WTC11 (cell line): ENCODE data around the gene PTGER3. TPM values are rescaled to one million over a fixed set of nuclear protein-coding genes. Genes with fewer than 3 reads are reported as not detected.
A peak's percentile ranks its signal among the peaks of the same experiment; 100 is the strongest.

ENCODE experiments used
- ATAC-seq: fragments of 200-7000 bp; cut with Tn5 transposase; 2 replicates; pipeline ENCODE4 v1.10.0; 2021; ENCODE audit warnings: mild to moderate bottlenecking, moderate library complexity
- CTCF ChIA-PET: fragments of 300-600 bp; sonication (Branson Sonifier 250); formaldehyde crosslinking; loops from one replicate; lab custom pipeline; 2021; ENCODE audit warnings: antibody characterized with exemption; lab: Charles Lee
- POLR2A ChIA-PET: fragments of 350-600 bp; sonication (Branson Sonifier 250); formaldehyde crosslinking; loops from one replicate; lab custom pipeline; 2021; ENCODE audit warnings: antibody characterized with exemption; lab: Charles Lee
- DNase-seq: peaks from one replicate; pipeline ENCODE4 v3.0.0; 2021; ENCODE audit warnings: low spot score
- H3K27ac Mint-ChIP-seq: 2 replicates; pipeline ENCODE4 v1.8.0; 2021; ENCODE audit warnings: mixed read lengths
- H3K27me3 Mint-ChIP-seq: 2 replicates; pipeline ENCODE4 v1.8.0; 2021; ENCODE audit warnings: low read depth, mild to moderate bottlenecking, moderate library complexity, mixed read lengths
- H3K36me3 Mint-ChIP-seq: 2 replicates; pipeline ENCODE4 v1.8.0; 2021; ENCODE audit warnings: mixed read lengths
- H3K4me1 Mint-ChIP-seq: 2 replicates; pipeline ENCODE4 v1.8.0; 2022; ENCODE audit warnings: mixed read lengths
- H3K4me3 Mint-ChIP-seq: 2 replicates; pipeline ENCODE4 v1.8.0; 2021; ENCODE audit warnings: mild to moderate bottlenecking, moderate library complexity, mixed read lengths
- H3K9me3 Mint-ChIP-seq: 2 replicates; pipeline ENCODE4 v1.8.0; 2021; ENCODE audit warnings: mixed read lengths
- CREM ChIP-seq: sonication (generic); formaldehyde crosslinking; IDR thresholded peaks from 2 replicates; pipeline ENCODE4 v1.8.1; 2022; ENCODE audit warnings: mild to moderate bottlenecking, missing genetic modification reagents, moderate library complexity
- FOXK1 ChIP-seq: sonication (generic); formaldehyde crosslinking; IDR thresholded peaks from 2 replicates; pipeline ENCODE4 v1.8.0; 2022; ENCODE audit warnings: mild to moderate bottlenecking, moderate library complexity, missing genetic modification reagents
- IRF2 ChIP-seq: sonication (generic); formaldehyde crosslinking; IDR thresholded peaks from 2 replicates; pipeline ENCODE4 v1.8.0; 2022; ENCODE audit warnings: low read depth, missing genetic modification reagents, borderline replicate concordance
- JUN ChIP-seq: sonication (generic); formaldehyde crosslinking; IDR thresholded peaks from 2 replicates; pipeline ENCODE4 v1.8.0; 2023; ENCODE audit warnings: mild to moderate bottlenecking, missing genetic modification reagents
- MXD4 ChIP-seq: fragments of 250-450 bp; sonication (Bioruptor Pico); IDR thresholded peaks from 2 replicates; pipeline ENCODE4 v1.8.0; 2021; ENCODE audit warnings: mild to moderate bottlenecking, moderate library complexity, borderline replicate concordance
- MYBL2 ChIP-seq: sonication (generic); formaldehyde crosslinking; IDR thresholded peaks from 2 replicates; pipeline ENCODE4 v1.8.1; 2023; ENCODE audit warnings: mild to moderate bottlenecking, moderate library complexity, missing genetic modification reagents
- SOX15 ChIP-seq: fragments of 250-450 bp; sonication (Bioruptor Pico); IDR thresholded peaks from 2 replicates; pipeline ENCODE4 v1.9.0; 2021; ENCODE audit warnings: mild to moderate bottlenecking
- ZBTB21 ChIP-seq: sonication (generic); formaldehyde crosslinking; IDR thresholded peaks from 2 replicates; pipeline ENCODE4 v1.8.1; 2023; ENCODE audit warnings: mild to moderate bottlenecking, missing genetic modification reagents, borderline replicate concordance
- ZNF263 ChIP-seq: sonication (generic); formaldehyde crosslinking; IDR thresholded peaks from 2 replicates; pipeline ENCODE4 v1.8.1; 2022; ENCODE audit warnings: low read depth, mild to moderate bottlenecking, moderate library complexity, missing genetic modification reagents
- ZNF396 ChIP-seq: fragments of 250-450 bp; sonication (Bioruptor Pico); IDR thresholded peaks from 2 replicates; pipeline ENCODE4 v1.8.0; 2021; ENCODE audit warnings: mild to moderate bottlenecking, moderate library complexity, borderline replicate concordance
- ZNF416 ChIP-seq: fragments of 250-450 bp; sonication (Bioruptor Pico); IDR thresholded peaks from 2 replicates; pipeline ENCODE4 v1.9.0; 2021; ENCODE audit warnings: mild to moderate bottlenecking, inconsistent platforms
- total RNA-seq: library from RNA; stranded (reverse); gene quantifications from 3 replicates; pipeline ENCODE4 v1.2.3, GENCODE V29; 2021
- TF ChIP-seq, protein P1 (sequence below): sonication (generic); formaldehyde crosslinking; IDR thresholded peaks from 2 replicates; pipeline ENCODE4 v1.8.0; 2022; ENCODE audit warnings: mild to moderate bottlenecking, missing genetic modification reagents
- TF ChIP-seq, protein P2 (sequence below): sonication (generic); formaldehyde crosslinking; IDR thresholded peaks from 2 replicates; pipeline ENCODE4 v1.8.1; 2023; ENCODE audit warnings: mild to moderate bottlenecking, missing genetic modification reagents, moderate library complexity
- TF ChIP-seq, protein P3 (sequence below): sonication (generic); formaldehyde crosslinking; IDR thresholded peaks from 2 replicates; pipeline ENCODE4 v1.8.1; 2023; ENCODE audit warnings: mild to moderate bottlenecking, missing genetic modification reagents
- TF ChIP-seq, protein P4 (sequence below): sonication (generic); formaldehyde crosslinking; IDR thresholded peaks from 2 replicates; pipeline ENCODE4 v1.8.0; 2023; ENCODE audit warnings: mild to moderate bottlenecking, missing genetic modification reagents
- TF ChIP-seq, protein P5 (sequence below): sonication (generic); formaldehyde crosslinking; conservative IDR thresholded peaks from 2 replicates; pipeline ENCODE4 v1.8.1; 2022; ENCODE audit warnings: mild to moderate bottlenecking, missing genetic modification reagents
- TF ChIP-seq, protein P6 (sequence below): fragments of 200-600 bp; IDR thresholded peaks from 2 replicates; pipeline ENCODE4 v1.8.0; 2022; ENCODE audit warnings: antibody characterized with exemption
- TF ChIP-seq, protein P7 (sequence below): fragments of 250-450 bp; sonication (Bioruptor Pico); IDR thresholded peaks from 2 replicates; pipeline ENCODE4 v2.1.2; 2022; ENCODE audit warnings: mild to moderate bottlenecking, moderate library complexity
- TF ChIP-seq, protein P8 (sequence below): fragments of 250-450 bp; sonication (Bioruptor Pico); conservative IDR thresholded peaks from 2 replicates; pipeline ENCODE4 v1.9.0; 2021; ENCODE audit warnings: mild to moderate bottlenecking

Gene PTGER3
- total RNA-seq, 1 experiment from 2014 or later = 0.50 TPM

DNA sequence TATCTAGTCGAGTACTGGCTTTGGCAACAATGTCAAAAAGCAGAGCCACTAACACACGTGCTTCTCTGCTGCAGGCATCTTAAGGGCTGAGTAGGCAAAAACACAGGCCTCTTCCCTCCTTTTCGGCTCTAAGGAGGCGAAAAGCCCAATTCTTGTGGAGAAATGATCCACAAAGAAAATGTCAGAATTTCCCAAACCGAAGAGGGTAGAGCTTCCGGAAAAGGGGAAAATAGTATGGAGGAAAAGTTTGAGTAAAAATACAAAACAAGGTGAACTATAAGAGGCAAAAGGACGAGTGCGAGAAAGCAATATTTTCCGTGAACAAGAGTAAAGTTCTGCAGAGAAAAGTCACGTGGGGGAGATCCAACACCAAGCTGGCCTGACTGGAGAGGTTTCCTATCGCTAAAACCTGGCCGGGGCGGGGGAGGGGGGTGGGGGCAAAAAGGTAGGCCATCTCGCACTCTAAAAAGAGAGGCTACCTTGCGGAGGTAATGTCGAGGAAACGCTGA lies 32.7 kb upstream of the PTGER3 start:
- 0 out of 2 replicates have a peak, but pooled peaks have one; percentile 5 for ATAC-seq
- TF ChIP-seq MYBL2 = no peak
- TF ChIP-seq, protein P1, sequence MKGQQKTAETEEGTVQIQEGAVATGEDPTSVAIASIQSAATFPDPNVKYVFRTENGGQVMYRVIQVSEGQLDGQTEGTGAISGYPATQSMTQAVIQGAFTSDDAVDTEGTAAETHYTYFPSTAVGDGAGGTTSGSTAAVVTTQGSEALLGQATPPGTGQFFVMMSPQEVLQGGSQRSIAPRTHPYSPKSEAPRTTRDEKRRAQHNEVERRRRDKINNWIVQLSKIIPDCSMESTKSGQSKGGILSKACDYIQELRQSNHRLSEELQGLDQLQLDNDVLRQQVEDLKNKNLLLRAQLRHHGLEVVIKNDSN = peak; percentile 34; the same call in 1 of the 2 replicates
- TF ChIP-seq, protein P2, sequence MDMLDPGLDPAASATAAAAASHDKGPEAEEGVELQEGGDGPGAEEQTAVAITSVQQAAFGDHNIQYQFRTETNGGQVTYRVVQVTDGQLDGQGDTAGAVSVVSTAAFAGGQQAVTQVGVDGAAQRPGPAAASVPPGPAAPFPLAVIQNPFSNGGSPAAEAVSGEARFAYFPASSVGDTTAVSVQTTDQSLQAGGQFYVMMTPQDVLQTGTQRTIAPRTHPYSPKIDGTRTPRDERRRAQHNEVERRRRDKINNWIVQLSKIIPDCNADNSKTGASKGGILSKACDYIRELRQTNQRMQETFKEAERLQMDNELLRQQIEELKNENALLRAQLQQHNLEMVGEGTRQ = peak; percentile 63; the same call in 1 of the 2 replicates
- no peak for TF ChIP-seq IRF2
- no peak for TF ChIP-seq ZNF416 (CRISPR knock-in tag)
- peak overlapping the region; percentile 99 for H3K27ac Mint-ChIP-seq
- peaks cover 8% of the 10 kb centered on the region for H3K4me1 Mint-ChIP-seq
- peak overlapping the region; percentile 87 for H3K4me3 Mint-ChIP-seq
- DNase-seq = no peak
- H3K27me3 Mint-ChIP-seq = peaks cover 38% of the 10 kb centered on the region
- ChIA-PET CTCF (interaction anchor here (0.6 to 1.3 kb wide), 5 partner anchors 52 to 568 kb away, joined by 3 to 7 read pairs (median 3); no protein-coding TSS in a partner anchor), POLR2A (no interaction called here)
- H3K9me3 Mint-ChIP-seq = peaks cover 7% of the 10 kb centered on the region
- peaks cover 25% of the 10 kb centered on the region for H3K36me3 Mint-ChIP-seq

DNA sequence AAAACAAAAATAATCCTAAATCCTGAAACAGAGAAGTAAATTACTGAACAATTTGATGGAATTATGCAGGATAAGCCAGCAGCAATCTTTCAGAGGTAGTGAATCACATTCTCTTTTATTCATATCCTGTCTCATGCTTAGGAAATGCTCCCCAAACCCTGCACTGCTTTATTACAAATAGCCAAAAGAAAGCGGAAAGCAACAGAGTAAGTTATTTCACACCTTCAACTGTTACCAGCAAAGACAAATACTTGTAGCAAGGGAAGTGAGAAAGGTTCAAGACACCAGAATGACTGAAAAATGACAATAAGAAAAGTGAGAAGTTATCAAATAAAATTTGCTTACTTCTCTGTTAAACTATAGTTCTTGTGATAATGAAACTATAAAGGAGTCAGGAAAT lies 27.1 kb upstream of the PTGER3 start:
- Mint-ChIP-seq H3K27ac (no peak overlapping the region), H3K4me3 (no peak overlapping the region), H3K4me1 (peaks cover 5% of the 10 kb centered on the region; the same call in 1 of the 2 replicates), H3K36me3 (peaks cover 67% of the 10 kb centered on the region), H3K27me3 (no peaks in the 10 kb centered on the region), H3K9me3 (no peaks in the 10 kb centered on the region)
- ATAC-seq = no peak
- no peak for TF ChIP-seq MXD4
- TF ChIP-seq, protein P3, sequence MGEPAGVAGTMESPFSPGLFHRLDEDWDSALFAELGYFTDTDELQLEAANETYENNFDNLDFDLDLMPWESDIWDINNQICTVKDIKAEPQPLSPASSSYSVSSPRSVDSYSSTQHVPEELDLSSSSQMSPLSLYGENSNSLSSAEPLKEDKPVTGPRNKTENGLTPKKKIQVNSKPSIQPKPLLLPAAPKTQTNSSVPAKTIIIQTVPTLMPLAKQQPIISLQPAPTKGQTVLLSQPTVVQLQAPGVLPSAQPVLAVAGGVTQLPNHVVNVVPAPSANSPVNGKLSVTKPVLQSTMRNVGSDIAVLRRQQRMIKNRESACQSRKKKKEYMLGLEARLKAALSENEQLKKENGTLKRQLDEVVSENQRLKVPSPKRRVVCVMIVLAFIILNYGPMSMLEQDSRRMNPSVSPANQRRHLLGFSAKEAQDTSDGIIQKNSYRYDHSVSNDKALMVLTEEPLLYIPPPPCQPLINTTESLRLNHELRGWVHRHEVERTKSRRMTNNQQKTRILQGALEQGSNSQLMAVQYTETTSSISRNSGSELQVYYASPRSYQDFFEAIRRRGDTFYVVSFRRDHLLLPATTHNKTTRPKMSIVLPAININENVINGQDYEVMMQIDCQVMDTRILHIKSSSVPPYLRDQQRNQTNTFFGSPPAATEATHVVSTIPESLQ = no peak
- no peak for DNase-seq
- CTCF ChIA-PET = no interaction called here
- POLR2A ChIA-PET = no interaction called here

DNA sequence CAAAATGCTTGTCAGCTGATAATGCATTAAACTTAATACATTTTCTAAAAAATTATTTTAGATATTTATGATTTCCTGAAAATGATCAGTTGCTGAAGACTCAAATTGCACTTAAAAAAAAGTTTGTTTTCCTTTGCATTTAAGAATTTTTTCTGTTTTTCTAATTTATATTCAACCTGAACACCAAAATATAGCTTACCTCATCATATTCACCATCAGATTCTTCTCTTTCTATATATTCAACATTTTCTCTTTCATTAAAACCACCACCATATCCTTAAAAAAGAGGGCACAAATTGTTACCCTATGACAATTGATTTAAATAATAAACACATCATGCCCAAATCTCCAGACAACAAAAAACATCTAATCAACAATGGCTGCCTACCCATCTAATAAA lies 24.7 kb upstream of the PTGER3 start:
- H3K36me3 Mint-ChIP-seq = peaks cover 72% of the 10 kb centered on the region
- no peak for TF ChIP-seq CREM (CRISPR knock-in tag)
- TF ChIP-seq ZNF396 (CRISPR knock-in tag) = no peak
- no peak for TF ChIP-seq ZBTB21 (CRISPR knock-in tag)
- TF ChIP-seq, protein P4, sequence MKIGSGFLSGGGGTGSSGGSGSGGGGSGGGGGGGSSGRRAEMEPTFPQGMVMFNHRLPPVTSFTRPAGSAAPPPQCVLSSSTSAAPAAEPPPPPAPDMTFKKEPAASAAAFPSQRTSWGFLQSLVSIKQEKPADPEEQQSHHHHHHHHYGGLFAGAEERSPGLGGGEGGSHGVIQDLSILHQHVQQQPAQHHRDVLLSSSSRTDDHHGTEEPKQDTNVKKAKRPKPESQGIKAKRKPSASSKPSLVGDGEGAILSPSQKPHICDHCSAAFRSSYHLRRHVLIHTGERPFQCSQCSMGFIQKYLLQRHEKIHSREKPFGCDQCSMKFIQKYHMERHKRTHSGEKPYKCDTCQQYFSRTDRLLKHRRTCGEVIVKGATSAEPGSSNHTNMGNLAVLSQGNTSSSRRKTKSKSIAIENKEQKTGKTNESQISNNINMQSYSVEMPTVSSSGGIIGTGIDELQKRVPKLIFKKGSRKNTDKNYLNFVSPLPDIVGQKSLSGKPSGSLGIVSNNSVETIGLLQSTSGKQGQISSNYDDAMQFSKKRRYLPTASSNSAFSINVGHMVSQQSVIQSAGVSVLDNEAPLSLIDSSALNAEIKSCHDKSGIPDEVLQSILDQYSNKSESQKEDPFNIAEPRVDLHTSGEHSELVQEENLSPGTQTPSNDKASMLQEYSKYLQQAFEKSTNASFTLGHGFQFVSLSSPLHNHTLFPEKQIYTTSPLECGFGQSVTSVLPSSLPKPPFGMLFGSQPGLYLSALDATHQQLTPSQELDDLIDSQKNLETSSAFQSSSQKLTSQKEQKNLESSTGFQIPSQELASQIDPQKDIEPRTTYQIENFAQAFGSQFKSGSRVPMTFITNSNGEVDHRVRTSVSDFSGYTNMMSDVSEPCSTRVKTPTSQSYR (CRISPR knock-in tag) = no peak
- TF ChIP-seq ZNF263 (CRISPR knock-in tag) = no peak
- TF ChIP-seq SOX15 (CRISPR knock-in tag) = no peak
- no peak for TF ChIP-seq JUN (CRISPR knock-in tag)
- TF ChIP-seq, protein P5, sequence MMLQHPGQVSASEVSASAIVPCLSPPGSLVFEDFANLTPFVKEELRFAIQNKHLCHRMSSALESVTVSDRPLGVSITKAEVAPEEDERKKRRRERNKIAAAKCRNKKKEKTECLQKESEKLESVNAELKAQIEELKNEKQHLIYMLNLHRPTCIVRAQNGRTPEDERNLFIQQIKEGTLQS (CRISPR knock-in tag) = no peak
- TF ChIP-seq, protein P6, sequence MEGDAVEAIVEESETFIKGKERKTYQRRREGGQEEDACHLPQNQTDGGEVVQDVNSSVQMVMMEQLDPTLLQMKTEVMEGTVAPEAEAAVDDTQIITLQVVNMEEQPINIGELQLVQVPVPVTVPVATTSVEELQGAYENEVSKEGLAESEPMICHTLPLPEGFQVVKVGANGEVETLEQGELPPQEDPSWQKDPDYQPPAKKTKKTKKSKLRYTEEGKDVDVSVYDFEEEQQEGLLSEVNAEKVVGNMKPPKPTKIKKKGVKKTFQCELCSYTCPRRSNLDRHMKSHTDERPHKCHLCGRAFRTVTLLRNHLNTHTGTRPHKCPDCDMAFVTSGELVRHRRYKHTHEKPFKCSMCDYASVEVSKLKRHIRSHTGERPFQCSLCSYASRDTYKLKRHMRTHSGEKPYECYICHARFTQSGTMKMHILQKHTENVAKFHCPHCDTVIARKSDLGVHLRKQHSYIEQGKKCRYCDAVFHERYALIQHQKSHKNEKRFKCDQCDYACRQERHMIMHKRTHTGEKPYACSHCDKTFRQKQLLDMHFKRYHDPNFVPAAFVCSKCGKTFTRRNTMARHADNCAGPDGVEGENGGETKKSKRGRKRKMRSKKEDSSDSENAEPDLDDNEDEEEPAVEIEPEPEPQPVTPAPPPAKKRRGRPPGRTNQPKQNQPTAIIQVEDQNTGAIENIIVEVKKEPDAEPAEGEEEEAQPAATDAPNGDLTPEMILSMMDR = no peak
- no peak for TF ChIP-seq MXD4
- TF ChIP-seq, protein P7, sequence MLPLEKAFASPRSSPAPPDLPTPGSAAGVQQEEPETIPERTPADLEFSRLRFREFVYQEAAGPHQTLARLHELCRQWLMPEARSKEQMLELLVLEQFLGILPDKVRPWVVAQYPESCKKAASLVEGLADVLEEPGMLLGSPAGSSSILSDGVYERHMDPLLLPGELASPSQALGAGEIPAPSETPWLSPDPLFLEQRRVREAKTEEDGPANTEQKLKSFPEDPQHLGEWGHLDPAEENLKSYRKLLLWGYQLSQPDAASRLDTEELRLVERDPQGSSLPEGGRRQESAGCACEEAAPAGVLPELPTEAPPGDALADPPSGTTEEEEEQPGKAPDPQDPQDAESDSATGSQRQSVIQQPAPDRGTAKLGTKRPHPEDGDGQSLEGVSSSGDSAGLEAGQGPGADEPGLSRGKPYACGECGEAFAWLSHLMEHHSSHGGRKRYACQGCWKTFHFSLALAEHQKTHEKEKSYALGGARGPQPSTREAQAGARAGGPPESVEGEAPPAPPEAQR (CRISPR knock-in tag) = no peak
- no peak for TF ChIP-seq FOXK1 (CRISPR knock-in tag)
- TF ChIP-seq, protein P8, sequence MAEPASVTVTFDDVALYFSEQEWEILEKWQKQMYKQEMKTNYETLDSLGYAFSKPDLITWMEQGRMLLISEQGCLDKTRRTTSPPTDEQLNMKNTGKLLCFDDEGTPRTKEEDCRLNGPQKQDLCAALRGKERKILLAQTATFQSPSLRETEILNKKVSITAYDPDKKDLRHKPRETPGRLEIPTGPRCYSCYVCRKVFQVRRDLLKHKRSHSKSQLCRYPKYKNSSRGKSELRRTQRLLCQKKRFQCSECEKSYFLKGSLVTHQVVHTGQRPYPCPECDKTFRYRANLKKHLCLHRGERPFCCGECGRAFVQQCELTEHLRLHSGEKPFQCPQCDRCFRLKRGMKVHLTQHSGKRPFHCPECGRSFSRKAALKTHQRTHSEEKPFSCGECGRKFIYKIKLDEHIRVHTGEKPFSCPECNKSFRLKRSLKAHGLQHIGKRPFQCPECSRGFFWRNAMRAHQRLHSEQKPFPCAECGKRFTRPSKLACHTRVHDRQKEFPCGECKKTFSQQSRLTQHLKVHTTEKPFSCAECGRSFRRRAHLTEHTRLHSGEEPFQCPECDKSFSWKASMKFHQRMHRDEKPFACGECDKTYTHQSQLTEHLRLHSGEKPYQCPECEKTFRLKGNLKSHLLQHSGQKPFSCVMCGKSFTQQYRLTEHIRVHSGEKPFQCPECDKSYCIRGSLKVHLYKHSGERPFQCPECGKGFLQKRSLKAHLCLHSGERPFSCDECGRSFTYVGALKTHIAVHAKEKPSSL (CRISPR knock-in tag) = no peak
- DNase-seq (no peak), ATAC-seq (no peak)
- no peak overlapping the region for H3K27ac Mint-ChIP-seq
- H3K9me3 Mint-ChIP-seq = no peaks in the 10 kb centered on the region
- ChIA-PET CTCF (no interaction called here), POLR2A (no interaction called here)
- H3K4me3 Mint-ChIP-seq = no peak overlapping the region
- H3K27me3 Mint-ChIP-seq = no peaks in the 10 kb centered on the region
- H3K4me1 Mint-ChIP-seq = no peaks in the 10 kb centered on the region
